Anterior cingulate cortex (tissue), 58 donors: ENCODE measurements around the gene PIEZO1.
"Not testable (repeated sequence)": the region's sequence is repeated elsewhere in the genome, so short reads cannot be mapped to it uniquely, and the experiment has no call there.

Experiments
- DNase-seq, 58 donors: peaks; one replicate each; lab custom pipeline; 2025; lab: John Stamatoyannopoulos, UW

The PIEZO1 gene

GRCh38 chr16:88784074-88784855 is 755 bp downstream of the PIEZO1 start:
- peak in 6 of 58 donors; percentile 22 to 41 (median 32) for DNase-seq

- DNase-seq = peak in 52 of 58 donors; percentile 17 to 84 (median 54)
These were observed 1.5 kb downstream of the PIEZO1 start for GRCh38 chr16:88783391-88784073.

DNA sequence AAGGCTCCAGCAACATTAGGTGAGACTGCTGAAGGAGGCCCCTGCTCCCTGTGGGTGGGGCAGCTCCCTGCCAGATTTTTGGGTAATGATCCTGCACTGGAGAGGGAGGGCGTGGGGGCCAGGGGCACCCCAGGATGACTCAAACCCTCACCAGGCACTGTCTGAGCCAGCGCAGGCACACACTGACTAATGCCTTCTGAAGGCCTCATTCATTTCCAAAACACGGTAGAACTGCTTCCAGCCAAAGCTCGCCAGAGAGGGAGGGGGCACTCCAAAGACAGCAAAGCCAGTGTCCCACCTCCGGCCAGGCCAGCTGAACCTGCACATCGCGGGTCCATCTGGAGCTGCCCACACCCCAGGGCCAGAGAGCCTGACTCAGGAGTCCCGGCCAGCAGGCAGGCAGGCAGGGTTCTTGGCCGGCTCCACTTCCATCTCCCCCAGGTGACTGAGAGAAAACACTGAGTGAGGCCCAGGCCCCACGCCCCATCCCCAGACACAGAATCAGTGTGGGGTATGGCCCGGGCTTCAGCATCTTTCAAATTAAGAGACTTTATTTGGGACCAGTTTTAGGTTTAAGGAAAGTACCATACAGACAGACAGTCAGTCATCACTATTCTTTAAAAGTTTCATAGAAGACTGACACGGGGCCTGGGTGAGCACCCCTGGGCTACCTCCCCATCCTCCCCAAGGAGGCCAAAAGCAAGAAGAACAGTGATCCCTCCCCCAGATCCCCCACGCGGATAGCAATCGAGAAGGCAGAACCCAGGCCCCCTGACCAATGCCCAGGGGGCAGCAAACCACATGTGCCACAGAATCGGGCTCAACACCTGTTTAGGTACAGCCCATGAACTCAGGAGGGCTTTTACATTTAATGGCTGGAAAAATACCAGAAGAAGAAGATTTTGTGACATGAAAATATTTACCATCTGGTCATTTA is 2.3 kb downstream of the PIEZO1 start:
- DNase-seq = peak in 20 of 58 donors; percentile 15 to 69 (median 36)

DNA sequence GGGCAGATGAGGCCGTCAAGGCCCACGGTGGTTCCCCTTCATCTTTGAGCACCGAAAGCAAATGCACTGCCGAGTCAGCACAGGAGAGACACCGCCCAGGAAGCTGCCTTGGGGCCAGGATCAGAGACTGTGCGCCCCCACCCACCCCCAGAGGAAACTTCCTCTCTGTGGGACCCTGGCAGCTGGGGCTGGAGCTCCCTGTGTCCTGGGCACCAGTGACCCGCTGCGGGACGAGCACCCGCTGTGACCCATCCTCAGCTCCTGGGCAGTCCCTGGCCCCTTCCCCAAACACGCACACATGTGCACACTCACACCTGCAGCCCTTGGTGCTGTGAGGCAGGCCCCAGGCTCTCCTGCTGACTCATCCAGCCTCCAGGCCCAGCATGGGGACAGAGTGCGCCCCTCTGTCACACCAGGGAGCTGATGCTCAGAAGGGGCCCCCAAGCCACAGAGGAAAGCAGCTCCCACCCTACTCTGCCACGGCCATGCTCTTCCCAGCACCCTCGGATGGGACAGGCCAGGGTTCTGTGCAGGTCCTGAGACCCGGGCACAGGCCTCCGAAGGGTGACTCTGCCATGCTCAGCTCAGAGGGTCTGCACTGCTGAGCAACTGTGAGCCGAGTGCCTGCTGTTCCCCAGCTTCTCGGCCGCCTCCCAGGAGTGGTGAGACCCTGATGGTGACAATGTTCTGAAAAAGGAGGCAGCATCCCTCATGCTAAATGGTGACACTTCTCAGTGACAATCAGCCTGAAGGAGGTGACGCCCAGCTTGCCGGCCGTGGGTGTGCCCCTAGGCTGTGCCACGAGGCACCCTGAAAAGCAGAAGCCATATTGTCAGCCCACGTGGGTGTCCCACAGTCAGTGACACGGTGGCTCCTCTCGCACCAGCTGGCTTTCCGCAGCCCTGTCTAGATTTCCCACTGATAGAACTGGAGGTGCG is 3.6 kb downstream of the PIEZO1 start:
- DNase-seq = peak in 1 of 58 donors; percentile 22

DNA sequence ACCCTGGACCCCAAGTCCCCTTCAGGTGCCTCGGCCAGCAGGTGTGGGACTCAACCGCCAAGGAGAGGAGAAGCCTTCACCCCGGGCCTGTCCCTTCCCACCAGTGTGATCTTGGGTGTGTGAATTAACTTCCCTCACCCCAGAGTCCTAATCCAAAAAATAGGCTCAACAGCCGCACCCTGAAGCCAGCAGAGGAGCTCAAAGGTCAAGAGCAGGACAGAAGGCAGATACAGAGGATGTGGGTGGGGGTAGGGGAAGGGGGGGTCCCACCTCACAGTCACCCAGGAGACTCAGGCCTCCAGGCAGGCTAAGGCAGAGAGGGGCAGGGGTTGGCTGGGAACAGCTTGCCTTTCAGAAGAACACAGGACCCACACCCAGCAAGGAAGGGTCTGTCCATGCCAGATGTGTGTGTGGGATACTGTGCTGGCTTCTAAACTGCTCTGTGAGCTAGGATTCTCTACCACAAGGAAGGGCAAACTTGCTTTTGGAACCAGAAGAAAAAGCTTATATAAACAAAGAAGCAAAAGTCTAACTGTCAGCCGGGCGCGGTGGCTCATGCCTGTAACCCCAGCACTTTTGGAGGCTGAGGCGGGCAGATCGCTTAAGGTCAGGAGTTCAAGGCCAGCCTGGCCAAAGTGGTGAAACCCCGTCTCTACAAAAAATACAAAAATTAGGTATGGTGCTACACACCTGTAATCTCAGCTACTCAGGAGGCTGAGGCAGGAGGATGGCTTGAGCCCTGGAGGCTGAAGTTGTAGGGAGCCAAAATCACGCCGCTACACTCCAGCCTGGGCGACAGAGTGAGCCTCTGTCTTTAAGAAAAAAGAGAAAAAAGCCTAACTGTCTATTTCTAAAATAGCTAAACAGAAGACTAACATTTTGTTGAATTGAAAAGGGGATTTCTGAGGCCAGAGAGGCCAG is 4.6 kb downstream of the PIEZO1 start:
- no peak for DNase-seq

DNA sequence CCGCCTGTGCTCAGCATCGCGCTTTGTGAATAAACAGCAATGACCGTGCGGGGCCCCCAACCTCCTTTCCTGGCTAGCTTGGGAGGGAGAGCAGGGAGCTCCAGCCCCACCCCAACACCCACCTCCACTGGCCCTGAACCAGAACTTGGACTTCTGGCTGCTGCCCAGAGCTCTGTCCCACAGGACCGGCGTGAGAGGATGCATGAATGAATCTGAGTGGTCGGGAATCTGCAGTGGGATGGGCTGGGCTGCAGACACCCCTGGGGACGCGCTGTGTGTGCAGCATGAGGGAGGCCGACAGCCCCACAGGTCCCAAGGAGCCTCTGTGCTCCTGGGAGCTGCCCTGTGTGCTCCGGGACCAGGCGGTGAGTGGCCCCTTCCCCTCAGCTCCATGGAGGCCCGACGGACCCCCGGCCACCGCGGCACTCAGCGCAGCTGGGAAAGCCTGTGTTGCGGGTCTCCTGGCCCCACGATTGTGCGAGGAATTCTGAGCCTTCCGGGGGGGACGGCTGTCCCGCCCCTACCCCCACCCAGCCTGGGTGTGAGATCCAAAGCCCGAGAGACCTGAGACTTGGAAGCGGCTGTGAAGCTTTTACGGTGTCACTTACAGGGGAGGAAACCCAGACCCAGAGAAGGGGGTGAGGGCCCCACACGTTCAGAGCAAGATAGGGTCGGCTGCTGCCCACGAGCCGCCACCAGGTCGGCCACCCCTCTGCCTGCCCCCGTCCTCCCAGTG is 5.4 kb downstream of the PIEZO1 start:
- DNase-seq = no peak

GRCh38 chr16:88778541-88779065 is 6.4 kb downstream of the PIEZO1 start:
- no peak for DNase-seq

- DNase-seq = peak in 1 of 58 donors; percentile 23
These were observed 6.8 kb downstream of the PIEZO1 start for GRCh38 chr16:88778271-88778525.

DNA sequence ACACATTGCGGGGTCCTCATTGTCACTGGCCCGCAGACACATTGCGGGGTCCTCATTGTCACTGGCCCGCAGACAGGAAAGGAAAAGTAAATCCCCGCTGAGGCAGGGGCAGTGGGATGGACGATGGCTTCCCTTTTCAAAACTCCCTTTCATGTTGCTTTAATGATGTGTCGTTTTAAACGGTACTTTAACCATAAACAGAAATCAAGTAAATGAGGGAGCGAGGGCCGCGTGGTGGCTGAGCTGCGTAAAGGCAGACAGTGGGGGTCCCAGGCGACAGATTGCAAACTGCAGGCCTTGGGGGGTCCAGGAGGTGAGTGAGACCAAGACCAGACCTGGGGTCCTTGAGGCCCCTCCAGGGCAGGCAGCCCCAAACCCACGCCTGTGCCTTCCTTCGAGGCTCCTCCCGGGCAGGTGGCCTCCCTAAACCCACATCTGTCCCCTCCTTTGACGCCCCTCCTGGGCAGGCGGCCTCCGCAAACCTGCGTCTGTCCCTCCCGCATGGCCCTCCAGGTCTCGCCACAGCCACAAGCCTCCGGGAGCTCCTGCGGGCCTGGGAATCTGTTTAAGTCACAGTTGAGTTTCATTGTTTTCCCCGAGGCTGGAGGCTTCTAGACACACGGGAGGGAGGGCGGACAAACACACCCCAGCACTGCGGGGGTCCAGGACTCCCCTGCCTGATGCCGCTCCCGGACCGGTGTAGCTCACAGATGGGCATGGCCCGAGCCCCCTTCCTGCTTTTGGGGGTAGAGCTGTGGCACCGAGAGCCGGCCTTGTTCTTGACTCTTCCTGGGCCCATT is 7.3 kb downstream of the PIEZO1 start:
- no peak for DNase-seq

DNA sequence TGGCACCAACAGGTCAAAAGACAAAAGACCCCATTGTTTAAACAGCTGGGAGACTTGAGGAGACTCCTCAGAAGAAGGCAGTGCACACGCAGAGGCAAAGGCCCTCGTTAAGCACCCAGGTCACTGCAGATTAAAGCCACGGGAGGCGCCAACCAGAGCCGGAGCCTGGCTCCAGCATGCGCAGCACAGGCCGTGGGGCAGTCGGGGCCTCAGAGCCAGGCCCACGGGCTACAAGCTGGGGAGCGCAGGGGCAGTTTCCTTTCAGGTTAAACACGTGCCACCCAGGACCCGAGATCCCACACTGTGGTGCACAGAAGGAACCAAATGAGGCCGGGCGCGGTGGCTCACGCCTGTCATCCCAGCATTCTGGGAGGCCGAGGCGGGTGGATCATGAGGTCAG is 9.2 kb downstream of the PIEZO1 start:
- no peak for DNase-seq

DNA sequence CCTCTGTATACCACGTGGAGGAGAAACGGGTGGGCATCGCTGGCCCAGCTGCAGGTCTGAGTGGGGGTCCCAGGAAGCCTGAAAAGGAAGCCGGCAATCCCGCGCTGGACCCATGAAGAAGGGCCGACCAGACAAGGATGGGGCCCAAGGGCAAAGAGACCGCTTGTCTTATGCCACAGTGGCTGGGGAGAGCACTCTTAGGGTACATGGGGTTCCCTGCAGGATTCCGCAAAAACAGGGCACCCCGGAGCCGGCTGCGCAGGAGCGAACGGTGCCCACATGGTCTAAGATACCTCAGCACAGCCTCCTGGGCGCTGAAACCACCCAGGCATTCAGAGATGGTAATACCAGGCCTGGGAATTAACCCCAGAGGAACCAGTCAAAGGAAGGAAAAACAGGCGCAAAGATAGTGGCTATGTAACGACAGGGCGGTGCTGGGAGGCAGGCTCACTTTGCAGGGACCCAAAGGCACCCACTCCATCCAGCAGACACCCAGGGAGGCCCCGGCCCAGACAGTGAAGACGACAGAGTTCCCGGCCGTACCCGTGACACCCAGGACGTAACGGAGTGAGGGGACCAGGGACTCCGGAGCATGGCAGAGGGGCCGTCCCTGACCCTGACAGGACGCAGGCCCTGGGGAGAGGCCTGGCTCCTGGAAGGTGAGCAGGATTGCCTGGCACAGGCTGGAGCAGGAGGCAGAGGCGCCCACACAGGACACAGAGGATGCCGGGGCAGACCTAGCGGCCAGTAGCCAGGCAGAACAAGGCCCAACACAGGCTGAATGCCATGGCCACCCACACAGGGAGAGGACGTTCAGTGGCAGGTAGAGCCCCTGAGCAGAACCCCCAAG is 10.3 kb downstream of the PIEZO1 start:
- no peak for DNase-seq

DNA sequence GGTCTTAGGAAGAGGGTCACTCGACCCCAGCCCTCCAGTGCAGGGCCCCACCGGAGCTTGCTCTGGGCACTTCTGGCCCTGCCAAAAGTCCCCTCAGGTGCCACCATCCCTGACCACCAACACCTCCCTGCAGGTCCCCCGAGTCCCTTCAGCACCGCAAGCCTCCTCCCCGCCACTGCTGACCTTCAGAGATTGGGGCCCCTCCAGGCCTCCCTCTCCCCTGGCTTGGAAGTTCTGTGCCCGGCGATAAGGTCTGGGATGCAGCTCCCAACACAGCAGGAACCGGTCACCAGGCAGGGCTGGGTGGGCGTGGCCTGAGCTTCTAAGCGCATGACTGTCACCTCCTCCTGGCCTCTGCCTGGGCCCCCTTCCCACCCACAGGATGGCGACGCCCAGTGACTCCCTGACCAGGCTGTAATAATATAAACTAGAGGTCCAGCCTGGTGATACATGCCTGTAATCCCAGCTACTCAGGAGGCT is 11.2 kb downstream of the PIEZO1 start:
- no peak for DNase-seq

- peak in 21 of 58 donors; percentile 6 to 66 (median 29) for DNase-seq
These were observed 11.9 kb downstream of the PIEZO1 start for GRCh38 chr16:88772871-88773811.

DNA sequence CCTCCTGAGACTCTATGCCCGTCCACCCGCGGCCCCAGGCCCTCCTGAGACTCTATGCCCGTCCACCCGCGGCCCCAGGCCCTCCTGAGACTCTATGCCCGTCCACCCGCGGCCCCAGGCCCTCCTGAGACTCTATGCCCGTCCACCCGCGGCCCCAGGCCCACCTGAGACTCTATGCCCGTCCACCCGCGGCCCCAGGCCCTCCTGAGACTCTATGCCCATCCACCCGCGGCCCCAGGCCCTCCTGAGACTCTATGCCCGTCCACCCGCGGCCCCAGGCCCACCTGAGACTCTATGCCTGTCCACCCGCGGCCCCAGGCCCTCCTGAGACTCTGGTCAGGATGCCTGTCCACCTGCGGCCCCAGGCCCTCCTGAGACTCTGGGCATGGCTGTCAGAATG is 13.2 kb downstream of the PIEZO1 start:
- DNase-seq = not testable (repeated sequence)

- DNase-seq = no peak
These were observed 13.7 kb downstream of the PIEZO1 start for GRCh38 chr16:88771294-88771772.
